DMS 273 (cell line): ENCODE data around the gene PPP1R3D.
A peak's percentile ranks its signal among the peaks of the same experiment; 100 is the strongest.
"Not testable (repeated sequence)": the region's sequence is repeated elsewhere in the genome, so short reads cannot be mapped to it uniquely, and the experiment has no call there.

Experiments
- DNase-seq: peaks from one replicate; lab custom pipeline; 2025; ENCODE audit not compliant: unreplicated experiment; lab: John Stamatoyannopoulos, UW

PPP1R3D gene

DNA sequence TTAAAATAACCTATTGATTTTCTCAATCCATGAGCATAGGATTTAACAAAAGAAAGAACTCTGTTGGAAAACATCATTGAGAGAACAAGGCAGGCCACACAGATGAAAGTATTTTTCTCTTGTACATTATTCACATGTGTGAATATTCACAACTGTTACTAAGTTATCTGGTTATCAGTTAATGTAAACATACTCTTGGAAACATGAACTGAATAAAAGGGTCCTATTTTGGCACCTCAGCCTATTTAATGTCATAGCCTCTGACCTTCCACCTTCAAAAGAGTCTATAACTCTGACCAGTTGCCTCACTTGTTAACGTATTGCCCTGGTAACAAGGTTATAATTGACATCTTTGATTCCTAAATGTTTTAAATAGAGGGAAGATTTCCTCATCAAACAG, 14.7 kb downstream of the PPP1R3D start:
- no peak for DNase-seq

DNA sequence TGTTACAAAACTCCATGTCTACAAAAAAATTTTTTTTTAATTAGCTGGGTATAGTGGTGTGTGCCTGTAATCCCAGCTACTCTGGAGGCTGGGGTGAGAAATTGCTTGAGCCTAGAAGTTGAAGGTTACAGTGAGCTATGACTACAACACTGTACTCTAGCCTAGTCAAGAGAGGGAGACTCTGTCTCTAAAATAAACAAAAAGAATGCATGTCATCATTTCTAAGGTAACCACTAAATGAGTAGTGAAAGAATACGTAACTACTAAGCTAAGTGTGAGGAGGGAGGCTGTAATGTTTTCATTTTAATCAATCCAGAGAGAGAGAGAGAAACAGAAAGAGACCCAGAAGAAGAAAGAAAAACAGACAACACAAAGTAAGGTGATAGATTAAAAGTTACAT, 16.6 kb downstream of the PPP1R3D start:
- DNase-seq, result no peak

GRCh38 chr20:59920944-59921343, 19.2 kb downstream of the PPP1R3D start:
- no peak for DNase-seq

DNA sequence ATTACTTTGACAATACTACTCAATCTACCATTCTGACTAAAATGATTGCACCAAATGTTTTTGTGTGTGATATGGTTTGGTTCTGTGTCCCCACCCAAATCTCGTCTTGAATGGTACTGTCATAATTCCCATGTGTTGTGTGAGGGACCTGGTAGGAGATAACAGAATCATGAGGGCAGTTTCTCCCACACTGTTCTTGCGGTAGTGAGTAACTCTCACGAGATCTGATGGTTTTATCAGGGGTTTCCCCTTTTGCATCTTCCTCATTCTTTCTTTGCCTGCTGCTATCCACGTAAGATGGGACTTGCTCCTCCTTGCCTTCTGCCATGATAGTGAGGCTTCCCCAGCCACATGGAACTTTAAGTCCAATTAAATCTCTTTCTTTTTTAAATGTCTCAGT, 27.5 kb downstream of the PPP1R3D start:
- DNase-seq, result no peak

DNA sequence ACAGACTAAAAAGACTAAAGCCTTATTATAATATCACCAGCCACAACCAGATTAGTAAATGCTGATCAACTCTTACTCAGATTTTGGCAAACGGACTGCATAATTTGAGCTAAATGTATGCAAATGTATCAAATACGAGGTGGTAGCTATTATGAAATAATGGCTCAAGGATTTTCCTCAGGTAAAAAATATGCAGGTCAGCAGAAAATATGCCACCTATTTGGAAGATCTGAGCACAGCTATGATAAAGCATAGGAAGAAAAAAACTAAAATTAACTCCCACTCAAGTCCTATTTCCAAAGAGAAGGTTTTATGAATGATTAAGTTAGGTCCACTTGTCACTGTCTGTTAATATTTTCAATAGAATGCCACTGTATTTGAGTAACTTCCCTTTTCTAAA, 29.1 kb downstream of the PPP1R3D start:
- DNase-seq, result no peak

DNA sequence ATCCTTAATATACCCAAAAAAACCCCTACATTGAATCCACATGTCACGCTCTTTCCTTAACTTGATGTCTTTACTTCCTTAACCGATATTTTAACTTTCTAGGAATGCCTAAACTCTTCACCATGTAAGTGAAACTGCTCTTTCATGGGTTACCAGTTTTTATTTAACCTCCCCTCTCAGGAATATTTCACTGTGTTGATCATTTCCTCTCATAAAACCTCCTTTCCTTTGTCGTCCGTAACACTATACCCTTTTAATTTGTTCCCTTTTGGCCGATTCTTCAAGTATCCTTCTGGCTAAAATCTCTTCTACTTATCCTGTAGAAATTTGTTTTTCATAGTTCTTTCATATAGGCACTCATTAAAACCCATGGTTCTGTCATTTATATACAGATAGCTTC, 31.2 kb downstream of the PPP1R3D start:
- DNase-seq, result no peak

DNA sequence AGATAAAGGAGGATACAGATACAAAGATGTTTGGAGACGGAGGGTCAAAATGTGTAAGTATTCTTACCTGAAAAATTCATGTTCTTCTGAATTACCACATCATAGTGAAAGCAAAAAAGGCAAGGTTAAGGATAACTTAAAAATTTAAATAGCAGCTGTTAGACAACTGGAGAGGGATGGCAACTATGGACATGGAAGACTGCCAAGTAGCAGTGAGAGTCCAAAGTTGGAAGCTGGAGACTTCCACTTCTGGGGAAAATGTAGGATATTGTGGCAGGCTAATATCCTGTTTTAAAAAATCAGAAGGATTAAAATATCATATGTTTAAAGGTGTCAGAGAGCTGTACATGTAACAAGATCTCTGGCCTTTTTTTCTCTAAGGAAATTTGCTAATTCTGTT, 36.5 kb downstream of the PPP1R3D start:
- peak; percentile 16 for DNase-seq

- no peak for DNase-seq
Observed at GRCh38 chr20:59902470-59902869, 37.6 kb downstream of the PPP1R3D start.

GRCh38 chr20:59895908-59896307, 44.2 kb downstream of the PPP1R3D start:
- DNase-seq, result no peak

- DNase-seq, result no peak
Observed at GRCh38 chr20:59891581-59891980, 48.5 kb downstream of the PPP1R3D start.

DNA sequence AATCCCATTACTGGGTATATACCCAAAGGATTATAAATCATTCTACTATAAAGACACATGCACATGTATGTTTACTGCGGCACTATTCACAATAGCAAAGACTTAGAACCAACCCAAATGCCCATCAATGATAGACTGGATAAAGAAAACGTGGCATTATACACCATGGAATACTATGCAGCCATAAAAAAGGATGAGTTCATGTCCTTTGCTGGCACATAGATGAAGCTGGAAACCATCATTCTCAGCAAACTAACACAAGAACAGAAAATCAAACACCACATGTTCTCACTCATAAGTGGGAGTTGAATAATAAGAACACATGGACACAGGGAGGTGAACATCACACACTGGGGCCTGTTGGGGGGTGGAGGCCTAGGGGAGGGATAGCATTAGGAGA, 50.1 kb downstream of the PPP1R3D start:
- DNase-seq, result not testable (repeated sequence)

DNA sequence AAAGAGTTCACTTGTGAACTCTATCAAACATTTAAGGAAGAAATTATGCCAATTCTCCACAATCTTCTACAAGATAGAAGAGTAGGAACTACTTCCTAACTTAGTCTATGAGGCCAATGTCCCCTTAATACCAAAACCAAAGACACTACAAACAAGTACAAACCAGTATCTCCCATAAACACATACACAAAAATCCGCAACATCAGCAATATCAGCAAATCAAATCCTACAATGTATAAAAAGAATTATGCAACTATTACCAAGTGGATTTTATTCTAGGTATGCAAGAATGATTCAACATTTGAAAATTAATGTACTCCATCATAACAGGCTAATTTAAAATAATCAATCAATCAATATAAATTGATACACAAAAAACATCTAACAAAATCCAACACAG, 52.1 kb downstream of the PPP1R3D start:
- DNase-seq, result no peak
